HK-2 (cell line): Measurements from ENCODE around the gene ZDHHC1.

ENCODE experiments used
- DNase-seq: peaks from one replicate; pipeline ENCODE4 v3.0.0-alpha.2; 2018; ENCODE audit not compliant: unreplicated experiment

ZDHHC1 gene

DNA sequence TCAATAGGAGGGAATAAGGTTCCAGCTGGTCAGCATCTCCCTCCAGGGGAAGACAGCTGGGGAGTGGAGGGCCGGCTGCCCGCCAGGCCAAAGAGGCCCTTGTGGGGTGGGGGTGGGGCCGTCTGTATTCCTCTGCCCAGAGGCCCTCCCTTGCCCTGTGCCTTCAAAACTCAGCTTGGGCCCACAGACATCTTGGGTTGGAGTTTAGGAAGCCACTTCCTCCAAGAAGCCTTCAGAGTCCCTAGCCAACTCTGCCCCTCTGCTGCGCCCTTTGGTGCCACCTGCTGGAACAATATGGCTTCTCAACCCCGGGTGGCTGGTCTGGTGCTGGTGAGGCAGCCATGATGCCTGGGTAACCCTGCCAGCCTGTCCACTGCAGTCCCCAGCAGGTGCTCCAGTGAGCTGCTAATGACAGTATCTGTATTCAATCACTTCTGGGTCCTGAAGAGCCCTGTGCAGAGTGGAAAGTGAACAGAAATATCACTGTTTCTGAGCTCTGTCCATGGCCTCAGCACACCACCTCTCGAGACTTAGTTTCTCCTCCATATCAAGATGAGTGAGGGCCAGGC lies 31.3 kb upstream of the ZDHHC1 start:
- no peak for DNase-seq

DNA sequence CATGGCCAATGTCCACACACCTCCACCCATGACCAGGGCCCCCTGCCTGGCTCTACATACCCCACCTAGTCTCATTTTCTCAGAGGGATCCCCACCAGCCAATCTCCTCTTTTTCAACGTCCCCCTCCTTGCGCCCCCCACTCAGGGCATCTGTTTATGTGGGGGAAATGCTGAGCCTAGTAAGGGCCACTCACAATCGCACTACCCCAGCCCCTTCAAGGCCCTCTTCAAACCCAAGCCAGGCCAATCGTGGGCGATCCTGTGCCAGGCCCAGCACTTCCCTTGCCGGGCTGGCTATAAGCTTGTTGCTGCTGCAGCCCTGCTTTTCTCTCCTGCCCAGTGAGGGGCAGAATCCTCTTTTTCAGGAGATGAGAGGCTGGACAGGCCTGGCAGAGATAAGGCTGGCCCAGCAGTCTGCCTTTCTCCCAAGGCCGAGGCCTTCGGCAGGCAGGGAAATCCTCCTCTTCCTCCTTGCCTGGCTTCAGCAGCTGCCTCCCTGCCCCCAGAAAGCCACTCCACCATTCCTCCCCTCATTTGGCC lies 30.8 kb upstream of the ZDHHC1 start:
- no peak for DNase-seq

- no peak for DNase-seq
Observed at GRCh38 chr16:67445913-67446907, 29.9 kb upstream of the ZDHHC1 start.

DNA sequence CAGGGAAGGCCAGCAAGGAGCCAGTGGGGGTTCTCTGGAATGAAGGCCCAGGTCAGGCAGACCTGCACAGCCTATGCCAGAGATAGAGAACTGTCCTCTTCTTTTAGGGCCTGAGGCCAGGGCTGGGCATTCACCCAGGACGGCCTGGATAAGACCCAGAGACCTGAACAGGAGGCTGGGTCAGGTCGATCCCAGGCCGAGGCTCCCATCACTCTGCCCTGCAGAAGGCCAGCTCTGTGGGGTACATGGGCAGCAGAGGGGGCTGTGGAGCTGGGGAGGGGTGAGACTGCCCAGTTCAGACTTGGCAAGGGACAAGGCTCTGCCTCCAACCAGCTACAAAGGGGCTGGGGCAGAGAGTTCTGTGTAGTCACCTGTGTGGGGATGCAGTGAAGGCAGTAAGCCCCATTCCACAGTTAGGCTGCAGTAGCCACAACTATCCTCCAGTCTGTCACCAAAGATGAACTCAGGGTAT lies 29.2 kb upstream of the ZDHHC1 start:
- no peak for DNase-seq

DNA sequence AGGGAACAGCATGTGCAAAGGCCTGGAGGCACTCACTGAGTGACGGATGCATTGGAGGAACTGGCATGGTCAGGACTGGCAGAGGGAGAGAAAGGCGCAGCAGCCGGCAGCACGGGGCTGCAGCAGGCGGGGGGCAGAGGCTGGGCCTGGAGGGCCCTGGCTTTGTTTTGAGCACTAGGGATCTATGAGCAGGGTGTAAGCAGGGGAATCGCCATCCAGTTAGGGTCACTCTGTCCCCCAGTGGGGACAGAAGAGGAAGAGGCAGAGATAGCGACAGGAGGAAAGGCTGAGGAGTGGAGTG lies 28.8 kb upstream of the ZDHHC1 start:
- no peak for DNase-seq

DNA sequence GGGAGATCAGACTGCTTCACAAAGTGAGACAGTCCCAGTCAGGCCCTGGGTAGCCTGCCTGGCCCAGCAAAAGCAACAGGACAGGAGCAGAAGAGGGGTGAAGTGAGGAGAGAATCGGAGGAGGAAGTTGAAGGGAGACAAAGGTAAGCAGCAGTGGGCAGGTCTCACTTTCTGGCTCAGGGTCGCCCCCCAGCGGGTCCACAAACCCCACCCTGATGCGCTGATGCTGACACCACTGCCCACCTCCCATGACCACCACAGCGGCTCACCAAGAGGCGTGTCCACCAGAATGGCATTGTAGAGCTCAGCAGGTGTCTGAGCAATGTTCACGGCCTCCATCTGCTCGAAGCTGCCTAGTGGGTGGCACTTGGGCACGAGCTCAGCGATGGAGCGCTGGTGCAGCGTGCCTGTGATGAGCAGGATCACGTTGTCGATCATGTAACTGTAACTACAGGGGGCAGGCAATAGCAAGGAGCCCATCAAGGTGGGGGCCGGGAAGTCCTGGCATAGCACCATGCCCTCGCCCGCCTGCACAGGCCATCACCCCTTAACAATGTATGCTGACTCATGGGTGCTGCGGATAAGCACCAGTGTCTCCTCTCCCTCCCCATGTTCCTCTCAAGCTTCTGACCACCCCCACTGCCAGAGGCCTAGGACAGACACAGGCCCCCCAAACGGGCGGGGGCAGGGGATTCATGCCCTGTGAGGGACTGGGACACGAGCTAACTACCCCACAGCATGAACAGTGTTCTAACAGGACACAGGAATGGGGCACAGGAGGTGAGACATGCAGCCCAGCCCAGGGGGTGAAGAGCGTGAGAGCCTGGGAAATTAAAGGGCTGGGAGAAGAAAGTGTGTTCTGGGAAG lies 28.2 kb upstream of the ZDHHC1 start:
- no peak for DNase-seq

DNA sequence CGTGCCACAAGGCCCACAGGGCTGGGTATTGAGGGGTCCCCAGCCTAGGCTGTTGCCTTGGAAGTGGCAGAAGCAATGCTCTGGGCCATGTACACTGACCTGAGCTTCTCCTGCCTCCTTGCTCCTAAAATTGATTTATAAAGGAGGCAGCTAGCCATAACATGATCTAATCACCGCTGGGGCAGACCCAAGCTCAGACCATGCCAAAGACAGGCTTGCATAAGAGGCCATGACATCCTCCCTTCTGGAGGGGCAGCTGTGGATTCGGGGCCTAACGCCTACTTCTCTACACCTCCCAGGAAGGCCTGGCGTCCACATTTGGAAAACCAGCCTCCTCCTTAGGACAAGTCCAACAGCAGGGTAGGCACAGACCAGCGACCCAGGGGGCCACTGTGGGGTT lies 27.0 kb upstream of the ZDHHC1 start:
- no peak for DNase-seq

GRCh38 chr16:67442581-67443255 lies 26.4 kb upstream of the ZDHHC1 start:
- no peak for DNase-seq

- no peak for DNase-seq
Observed at GRCh38 chr16:67441907-67442306, 25.6 kb upstream of the ZDHHC1 start.

DNA sequence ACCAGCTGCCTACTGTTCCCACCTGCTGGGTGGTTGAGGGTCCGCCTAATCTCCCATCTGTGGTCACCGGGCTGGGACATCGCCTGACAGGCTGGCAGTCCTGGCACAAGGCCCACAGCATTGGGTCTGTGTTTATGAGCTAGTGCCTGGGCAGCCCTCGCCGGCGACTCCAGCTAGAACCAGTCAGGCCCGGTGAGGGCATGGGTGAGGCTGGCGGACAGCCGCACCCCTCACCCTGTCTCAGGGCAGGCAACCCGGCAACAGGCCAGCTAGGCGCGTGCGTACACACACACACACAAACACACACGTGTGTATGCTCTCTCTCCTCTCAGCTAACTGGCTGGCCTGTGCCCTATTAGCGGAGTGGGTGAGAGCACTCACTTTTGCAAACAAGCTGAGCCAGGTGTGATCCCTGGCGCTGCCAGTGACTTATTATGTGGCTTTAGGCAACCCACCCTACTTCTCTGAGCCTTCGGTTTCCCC lies 25.0 kb upstream of the ZDHHC1 start:
- DNase-seq, result no peak

GRCh38 chr16:67438824-67439393 lies 22.6 kb upstream of the ZDHHC1 start:
- DNase-seq, result no peak

GRCh38 chr16:67438098-67438791 lies 22.0 kb upstream of the ZDHHC1 start:
- no peak for DNase-seq

DNA sequence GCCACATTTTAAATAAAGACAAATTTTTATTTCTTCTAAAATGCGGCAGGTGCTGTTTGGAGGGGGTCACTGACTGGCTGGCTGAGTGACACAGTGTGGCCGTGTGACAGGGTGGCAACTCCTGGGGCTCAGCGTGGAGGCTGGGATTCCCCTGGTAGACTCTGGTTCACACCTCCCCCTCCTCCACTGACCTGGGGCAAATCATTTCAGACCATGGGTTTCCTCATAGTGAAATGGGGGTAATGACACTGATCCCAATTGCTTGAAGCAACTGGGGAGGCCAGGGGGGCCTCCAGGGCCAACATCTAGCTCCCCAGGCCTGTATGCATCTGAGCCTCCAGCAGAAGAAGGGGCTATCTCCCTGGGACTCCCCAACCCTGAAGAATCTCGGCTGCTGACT lies 21.2 kb upstream of the ZDHHC1 start:
- DNase-seq, result no peak

GRCh38 chr16:67436640-67437193 lies 20.4 kb upstream of the ZDHHC1 start:
- no peak for DNase-seq

GRCh38 chr16:67435758-67436164 lies 19.5 kb upstream of the ZDHHC1 start:
- no peak for DNase-seq

DNA sequence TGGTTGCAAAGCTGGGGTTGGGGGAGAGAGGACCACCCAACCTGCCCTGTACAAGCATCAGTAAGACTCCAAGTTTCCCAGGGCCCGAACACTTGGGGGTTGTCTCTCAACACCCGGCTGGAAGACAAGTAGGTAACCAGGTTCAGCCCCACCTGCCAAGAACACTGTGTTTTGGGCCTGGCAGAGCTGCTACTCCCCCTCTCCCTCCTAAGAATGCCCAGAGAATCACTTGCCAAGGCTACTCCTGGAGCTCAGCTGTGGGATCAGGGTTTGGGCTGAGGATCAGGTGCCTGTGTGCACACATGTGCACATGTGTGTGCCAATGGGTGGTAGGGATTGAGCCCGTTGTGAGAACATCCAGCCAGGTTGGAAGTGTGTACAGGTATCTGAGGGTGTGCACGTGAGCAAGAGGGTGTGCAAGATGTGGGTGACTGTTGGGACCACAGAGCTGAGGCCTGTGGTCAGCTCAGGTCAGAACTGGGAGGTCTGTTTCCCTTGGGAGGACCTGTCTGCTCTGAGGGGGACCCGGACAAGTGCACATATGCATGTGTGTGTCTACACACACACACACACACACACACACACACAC lies 16.9 kb upstream of the ZDHHC1 start:
- no peak for DNase-seq

- no peak for DNase-seq
Observed at GRCh38 chr16:67432506-67432890, 16.2 kb upstream of the ZDHHC1 start.

GRCh38 chr16:67431775-67432505 lies 15.7 kb upstream of the ZDHHC1 start:
- no peak for DNase-seq
